GM21390 (cell line): ENCODE data around the gene HPCAL1.

Experiments
- ATAC-seq: cut with Tn5 transposase; IDR thresholded peaks from one replicate; pipeline ENCODE4 v1.9.1; 2021; ENCODE audit not compliant: unreplicated experiment

The HPCAL1 gene

DNA sequence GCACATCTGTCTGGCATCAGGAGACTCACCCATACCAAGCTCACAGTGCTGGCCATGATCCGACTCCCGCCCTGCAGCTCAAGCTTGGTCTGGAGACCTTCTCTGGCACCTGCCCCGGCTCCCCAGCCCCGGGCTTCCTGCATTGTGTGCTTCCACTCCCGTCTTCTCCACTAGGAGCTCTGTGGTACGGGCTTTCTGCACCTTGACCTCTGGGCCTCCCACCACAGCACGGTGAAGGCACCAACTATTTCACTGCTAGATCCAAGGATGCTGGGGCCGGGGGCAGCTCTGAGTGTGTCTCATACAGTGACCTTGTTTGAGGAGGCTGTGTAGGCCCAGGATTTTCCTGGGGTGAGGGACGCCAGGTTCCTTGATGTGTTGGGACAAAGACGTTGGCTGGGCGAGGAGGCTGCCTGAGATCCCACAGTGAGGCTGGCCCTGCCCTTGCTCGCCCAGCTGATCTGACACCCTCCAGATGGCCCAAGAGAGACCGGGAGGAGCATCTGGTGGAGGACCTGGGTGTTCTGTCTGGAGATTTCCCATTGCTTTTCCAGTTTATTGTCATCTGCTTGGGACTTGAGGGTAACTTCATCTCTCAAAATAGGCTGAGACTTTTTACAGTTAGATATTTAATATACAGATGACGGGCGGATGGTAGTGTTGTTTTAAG is 64.0 kb downstream of the HPCAL1 start:
- no peak for ATAC-seq

DNA sequence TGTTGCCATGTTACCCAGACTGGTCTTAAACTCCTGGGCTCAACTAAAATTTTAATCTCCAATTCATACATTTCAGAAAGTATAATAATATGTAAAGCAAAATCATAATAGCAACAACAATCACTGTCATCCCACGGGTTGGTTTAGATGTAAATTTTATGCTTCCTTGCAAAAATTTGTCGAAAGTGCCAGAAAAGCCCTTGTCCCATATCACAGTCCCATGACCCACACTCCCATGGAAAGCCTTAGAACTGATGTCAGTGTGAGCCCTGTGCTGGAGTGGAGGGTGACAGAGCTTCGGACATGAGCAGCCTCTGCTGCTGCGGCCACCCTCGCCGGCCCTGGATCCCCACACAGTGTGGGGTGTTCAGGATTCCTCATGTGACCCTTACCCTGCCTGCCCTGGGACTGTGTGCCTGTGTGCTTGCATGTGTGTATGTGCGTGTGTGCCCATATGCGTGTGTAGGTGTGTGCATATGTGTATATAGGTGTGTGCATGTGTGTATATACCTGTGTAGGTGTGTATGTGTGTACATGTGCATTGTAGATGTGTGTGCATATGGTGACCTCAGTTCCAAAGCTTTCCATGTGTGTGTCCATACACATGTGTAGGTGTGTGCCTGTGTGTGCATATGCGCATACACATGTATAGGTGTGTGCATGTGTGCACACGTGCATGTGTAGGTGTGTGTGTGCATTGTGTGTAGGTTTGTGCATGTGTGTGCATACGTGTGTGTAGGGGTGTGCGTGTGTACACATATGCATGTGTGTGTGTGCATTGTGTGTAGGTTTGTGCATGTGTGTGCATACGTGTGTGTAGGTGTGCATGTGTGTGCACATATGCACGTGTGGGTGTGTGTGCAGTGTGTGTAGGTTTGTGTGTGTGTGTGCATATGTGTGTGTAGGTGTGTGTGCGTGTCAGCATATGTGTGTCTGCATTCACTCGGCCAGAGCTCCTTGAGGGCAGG is 65.1 kb downstream of the HPCAL1 start:
- ATAC-seq, result no peak

DNA sequence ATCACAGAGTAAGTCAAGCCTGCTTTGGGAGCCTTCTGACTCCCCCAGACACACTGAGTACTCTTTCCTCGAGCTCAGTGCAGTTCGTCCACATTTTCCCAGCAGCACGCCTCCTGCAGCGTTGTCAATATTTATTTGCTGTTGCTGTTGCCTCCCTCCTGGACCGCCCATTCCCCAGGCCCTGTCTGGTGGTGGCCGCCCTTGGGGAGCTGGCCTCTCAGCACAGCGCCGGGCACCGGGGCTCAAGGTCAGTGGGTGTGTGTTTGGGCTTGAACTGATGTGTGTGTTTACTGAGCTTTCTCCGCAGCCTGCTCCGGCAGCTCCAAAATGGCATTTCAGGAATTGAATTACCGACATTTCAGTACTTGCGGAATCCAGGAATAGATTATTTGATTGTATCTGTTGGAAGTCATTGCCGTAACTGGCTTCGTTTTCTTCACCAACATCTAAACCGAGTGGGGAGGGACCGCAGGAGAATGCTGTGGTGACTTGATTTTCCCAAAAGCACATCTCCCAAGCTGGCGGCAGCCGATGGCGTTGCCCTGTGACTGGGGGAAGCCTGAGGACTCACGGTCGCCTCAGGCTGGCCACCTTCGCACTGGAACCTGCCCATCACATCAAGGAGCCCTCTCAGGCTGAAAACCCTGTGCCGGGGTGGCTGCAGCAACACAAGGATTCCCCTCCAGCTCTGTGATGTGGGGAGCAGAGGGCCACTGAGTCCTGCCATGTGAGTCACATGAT is 66.0 kb downstream of the HPCAL1 start:
- ATAC-seq, result no peak

DNA sequence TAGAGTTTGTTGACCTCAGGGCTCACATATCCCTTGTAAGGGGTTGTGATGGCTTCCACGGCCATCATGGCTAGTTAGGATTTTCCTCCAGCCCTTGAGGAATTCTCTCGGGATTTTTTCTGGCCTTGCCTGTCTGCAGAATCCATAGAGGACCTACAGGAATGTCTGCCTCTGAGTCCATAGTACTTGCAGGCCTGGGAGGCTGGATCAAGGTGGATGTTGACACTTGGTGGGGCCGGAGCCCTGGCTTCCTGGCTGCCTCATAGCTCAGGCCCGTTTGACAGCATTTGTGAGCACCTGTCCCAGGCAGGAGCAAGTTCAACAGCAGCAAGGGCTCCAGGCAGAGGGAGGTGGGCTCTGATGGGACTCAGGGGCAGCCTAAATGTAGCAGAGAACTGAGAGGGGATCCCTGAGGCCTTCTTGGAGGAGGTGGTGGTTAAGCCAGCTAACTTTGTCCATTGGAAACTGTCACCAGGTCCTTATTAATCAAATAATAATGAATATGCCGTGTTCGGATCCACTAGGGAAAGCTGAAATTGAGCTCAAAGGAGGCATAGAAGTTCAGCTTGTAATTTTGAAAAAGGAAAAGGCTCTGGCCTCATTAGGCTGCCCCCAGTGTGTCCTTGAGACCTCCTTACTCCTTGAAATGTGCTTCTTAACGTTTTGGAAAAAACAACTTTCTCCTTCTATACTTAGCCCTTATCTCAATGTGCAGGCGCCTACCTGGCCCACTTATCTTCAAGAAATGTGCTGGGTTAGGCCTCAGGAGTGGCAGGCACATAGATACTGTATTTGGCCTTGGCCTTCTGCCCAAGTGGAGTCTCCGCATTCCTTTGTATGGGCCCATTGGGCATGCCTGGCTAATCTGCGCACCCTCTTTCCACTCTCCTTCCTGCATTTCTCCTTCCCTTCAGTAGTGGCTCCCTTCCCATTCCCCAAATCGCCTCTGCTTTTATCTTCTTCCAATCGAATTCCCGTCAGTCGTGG is 66.9 kb downstream of the HPCAL1 start:
- no peak for ATAC-seq

DNA sequence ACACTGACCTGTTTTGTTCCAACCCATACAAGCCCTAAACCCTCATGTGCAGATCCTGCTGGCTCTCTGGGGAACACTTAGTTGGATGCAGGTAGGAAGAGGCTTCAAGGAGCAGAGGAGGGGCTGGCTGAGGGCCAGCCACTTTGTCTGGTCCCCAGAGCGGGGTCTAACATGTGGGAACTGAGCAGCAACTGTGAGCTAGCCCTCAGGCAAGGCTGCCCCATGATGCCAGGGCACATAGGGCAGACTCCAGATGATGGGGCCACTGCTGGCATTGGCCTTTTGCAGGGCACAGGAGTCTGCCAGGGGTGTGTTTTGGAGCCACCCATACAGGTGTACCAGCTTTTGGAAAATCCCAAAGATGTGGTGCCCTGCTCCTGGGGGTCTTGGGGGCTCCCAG is 67.7 kb downstream of the HPCAL1 start:
- no peak for ATAC-seq

DNA sequence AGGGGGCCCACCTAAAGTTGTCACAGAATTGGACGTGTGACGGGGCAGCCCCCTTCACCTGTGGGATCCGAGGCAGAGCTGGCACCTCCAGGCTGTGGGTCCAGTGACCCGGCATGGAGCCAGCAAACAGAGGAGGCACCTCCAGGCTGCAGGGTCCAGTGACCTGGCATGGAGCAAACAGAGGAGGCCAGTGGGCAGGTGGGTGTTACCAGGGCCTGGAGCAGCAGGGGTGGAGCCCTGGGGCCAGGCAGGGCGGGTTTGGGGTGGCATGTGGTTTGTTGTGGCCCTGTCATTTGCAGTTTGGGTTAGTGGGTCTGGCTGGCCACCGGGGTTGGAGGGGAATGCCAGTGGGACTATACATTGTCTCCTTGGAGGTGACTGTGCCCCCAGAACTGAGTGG is 68.2 kb downstream of the HPCAL1 start:
- no peak for ATAC-seq

DNA sequence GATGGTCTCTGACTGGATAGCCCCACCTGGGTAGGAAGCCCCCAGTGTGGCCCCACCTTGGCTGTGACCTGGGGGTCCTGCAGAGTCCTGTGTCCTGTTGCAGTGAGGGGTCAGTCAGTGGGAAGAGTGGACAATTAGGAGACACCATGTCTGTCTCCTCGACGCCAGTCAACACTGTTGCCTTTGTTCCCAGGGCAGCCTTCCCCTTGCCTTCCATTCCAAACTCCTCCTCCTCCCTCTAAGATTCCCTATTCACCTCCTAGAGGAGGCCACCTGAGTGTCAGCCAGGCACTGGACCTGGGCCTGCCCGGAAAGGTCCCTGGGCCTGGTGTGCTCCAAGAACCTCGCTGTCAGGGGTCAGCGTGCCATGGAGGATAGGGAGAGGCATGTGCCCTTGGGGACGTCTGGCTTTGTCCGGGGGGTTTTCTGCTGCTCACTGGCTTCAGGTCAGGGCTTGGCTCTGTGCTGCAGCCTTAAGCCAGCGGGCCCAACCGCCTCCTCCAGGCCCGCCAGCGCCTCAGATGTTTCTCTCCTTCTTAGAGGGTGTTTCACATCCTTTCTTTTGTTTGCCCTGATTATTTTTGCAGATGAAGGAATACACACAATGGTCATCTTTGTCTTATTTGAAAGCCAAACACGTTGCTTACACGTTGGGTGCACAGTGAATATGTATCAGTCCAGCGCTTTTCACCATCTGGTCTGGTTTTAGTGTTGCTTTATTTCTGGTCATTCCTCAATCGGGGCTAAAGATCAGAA is 68.9 kb downstream of the HPCAL1 start:
- no peak for ATAC-seq

DNA sequence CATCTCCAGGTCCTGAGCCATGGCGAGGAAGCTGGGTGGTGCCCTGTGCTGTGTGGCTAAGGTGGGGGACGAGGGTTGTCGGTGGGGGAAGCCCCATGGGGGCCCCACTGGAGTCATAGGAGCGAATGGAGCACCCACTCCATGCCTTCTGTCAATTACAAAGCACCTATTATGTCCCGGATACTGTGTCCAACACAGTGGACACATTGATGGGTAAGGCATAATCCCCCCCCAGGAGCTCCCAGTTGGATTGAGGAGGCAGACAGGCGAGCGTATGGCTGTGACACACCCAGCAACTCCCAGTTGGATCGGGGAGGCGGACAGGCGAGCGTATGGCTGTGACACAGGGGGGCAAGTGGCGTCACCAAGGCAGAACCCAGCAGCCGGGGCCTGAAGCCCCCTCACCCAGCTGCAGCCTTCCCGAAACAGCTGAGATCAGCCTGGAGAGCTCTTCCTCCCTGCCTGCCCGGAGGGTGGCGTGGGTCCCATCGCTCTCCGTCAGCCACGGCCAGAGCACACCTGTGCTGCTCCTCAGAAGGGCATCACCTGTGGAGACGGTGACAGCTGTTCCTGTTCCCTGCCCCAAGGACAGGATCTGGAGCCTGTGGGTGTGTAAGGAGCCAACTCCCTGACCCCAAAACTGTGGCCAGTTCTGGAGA is 69.6 kb downstream of the HPCAL1 start:
- no peak for ATAC-seq

DNA sequence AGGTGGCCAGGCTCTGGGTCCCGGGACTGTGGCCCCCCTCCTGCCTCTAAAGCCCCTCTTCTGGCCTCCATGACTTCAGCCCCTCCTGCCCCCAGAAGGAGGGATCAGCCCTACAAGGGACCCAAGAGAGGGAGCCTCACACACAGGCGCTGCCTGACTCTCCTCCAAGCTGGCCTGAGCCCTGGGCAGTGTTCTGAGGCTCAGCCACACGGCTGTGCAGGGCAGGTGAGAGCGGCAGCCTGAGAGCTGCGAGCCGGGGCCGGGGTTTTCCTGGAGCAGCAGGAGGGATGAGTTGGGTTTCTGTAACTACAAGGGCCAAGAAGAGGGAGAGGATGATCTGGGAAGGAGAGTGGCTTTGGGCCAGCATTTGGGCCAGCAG is 70.1 kb downstream of the HPCAL1 start:
- ATAC-seq, result no peak

DNA sequence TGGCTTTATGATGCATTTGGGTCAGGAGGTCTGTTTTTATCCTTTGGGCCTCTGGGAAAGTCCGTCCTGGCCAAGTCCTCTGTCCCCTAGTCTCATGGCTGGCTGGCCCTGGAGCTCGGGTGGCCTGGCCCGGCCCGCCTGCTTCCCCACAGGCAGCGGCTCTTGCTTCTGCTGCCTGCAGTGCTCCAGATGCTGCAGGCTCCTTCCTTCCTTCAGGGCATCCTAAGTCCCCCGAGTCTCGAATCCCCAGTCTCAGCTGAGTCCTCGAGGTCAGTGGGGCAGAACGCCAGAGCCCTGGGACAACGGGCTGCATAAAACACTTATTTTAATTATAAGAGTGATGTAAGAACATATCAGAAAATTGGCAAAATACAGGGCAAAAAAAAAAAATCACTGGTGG is 71.2 kb downstream of the HPCAL1 start:
- ATAC-seq, result no peak

DNA sequence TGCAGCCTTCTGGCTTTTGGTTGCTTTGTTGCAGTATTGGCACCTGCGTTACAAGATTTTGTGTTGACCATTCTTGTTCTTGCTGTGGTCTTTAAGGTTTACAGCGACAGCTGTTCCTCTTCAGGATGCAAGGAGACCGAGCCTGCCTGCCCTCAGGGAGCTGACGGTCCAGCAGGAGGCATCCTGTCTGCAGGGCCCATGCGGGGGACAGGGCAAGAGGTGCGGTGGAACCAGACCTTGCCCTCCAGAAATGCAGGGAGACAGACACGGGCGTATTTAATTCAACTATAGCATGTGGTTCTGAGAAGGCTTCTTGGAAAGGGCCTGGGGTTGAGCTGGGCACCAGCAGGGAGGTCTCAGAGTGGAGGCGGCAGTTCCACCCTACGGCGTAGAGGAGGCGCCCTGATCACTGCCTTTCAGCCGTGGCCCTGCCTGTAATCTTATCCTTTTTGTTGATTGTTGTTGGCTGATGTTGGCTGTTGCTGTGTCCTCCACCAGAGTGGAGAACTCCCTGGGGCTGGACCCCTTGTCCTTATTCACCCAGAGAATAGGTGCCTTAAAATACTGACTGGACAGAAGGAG is 71.7 kb downstream of the HPCAL1 start:
- no peak for ATAC-seq

DNA sequence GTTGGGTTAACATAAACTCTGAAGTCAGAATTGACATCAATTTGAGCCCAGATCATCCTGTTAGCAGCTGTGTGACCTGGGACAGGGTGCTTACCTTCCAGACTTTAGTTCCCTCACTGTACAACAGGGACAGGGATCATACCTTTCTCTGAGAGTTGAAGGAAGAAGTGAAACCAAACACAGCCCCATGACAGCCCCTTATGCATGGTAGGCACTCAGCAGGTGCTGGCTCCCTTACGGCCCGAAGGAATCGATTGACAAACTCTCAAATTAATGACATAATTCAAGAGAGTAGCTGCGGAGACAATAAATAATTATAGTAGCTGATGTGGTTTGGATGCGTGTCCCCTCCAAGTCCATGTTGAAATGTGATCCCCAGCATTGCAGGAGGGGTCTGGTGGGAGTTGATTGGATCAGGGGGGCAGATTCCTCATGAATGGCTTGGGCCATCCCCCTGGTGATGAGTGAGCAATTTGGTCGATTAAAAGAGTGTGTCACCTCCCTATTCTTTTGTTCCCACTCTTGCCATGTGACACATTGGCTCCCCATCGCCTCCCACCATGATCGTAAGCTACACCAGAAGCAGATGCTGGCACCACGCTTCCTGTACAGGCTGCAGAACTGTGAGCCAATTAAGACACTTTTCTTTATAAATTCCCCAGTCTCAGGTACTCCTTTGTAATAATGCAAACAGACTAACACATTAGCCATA is 73.0 kb downstream of the HPCAL1 start:
- ATAC-seq, result peak; percentile 46

DNA sequence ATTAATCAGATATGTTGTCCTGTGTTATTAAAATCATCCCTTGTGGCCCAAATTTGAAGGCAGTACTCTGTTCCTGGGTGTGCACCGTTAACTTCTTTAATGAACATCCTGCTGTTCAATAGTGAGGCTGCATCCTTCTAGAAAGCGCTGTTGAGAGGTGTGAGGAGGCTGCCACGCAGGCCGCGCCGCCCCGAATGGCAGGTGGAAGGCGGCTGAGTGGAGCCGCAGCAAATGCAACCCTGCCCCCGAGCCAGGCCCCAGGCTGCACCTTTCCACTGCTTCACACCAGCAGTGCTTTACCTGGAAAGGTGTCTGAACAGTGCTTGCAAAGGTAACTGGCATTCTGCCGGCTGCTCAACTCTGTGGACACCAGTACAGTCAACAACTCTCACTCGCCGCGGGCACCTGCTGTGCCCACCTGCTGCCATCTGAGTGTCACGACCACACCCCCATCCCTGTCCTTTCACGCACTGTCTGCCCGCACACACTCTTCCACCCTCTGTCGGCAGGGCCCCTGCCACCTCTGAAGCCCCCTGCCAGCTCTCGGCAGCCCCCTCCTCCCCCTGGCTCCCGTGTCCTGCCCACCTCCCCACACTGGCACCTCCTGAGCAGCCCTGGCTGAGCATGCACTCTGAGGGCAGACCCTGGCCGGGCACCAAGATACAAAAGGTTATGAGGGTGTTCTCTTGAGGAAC is 74.5 kb downstream of the HPCAL1 start:
- ATAC-seq, result no peak

DNA sequence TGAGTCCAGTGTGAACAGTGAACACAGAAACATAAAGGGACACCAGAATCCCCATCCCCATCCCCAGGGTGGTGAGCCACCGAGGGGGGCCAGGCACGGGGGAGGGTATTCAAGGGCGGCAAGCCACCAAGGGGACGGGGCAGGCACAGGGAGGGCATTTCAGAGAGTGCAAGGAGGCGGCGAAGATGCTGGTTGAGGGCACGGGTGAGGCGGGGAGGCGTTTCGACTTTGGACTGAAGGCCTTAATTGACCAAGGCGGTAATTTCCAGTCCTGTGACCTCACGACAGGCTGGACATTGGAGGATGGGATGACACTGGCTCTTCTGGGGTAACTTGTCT is 75.0 kb downstream of the HPCAL1 start:
- no peak for ATAC-seq

DNA sequence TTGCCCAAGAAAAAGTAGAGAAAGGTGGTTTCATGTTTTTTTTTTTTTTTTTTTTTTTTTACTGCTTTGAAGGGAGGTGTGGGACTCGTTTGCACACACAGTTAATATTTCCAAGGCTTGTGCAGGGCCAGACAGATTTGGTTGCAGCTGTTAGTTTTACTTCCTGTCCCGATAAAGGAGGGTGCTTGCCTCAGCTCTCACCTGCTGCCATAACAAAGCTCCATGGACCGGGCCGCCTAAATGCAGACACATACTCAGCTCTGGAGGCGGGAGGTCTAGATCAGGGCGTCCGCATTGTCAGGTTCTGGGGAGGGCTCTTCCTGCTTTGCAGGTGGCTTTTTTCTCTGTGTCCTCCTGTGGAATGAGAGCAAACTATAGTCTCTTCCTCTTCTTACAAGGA is 75.5 kb downstream of the HPCAL1 start:
- peak; percentile 72 for ATAC-seq

DNA sequence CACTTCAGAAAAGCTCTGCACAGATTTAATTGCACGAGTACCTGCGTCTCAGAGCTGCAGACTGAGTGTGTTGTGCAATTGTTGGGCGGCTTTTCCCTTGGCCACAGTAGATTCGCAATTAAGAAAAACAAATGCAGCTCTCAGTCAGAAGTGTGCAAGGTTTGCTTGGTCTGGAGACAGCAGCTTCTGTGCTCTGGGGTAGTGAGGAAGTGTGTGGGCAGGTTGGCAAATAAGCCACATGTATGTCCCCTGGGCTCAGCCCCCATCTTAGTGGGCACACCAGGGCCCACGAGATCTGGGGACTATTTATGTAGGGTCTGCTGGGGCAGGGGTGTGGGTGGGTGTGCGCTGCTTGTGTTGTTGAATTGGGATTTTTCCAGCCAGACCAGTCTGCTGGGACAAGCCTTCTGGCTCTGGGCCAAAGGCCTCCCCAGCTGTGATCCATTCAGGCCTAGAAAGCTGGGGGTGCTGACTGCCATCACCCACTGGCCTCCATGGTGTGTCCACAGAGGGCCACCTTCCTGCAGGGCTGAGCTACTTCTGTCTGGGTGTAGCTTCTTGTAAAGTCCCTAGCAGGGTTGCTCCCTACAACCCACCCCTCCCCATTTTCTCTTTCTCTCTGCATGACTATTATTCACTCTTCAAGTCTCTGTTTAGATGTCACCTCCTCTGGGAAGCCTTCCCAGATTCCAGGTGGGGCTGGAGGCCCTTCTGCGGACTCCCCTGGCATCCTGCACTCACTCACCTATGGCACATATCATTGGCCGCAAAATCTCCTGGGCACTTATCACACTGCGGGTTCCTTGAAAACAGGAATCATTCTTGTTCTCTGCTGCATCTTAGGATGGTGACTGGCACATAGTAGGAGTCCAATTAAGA is 77.6 kb downstream of the HPCAL1 start:
- ATAC-seq, result no peak

DNA sequence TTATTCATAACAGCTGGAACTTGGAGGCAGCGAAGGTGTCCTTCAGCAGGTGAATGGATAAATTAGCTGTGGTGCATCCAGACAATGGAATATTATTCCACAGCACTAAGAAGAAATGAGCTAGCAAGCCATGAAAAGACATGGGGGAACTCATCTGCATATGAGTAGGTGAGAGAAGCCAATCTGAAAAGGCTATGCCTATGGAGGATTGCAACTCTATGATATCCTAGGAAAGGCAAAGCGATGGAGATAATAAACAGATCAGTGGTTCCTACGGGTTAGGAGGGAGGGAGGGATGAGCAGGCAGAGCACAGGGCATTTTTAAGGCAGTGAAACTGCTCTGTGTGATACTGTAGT is 79.3 kb downstream of the HPCAL1 start:
- no peak for ATAC-seq
